Ovary (tissue), 9 donors: ENCODE results near the gene EXOSC5. TPM values are rescaled to one million over a fixed set of nuclear protein-coding genes. Genes with fewer than 3 reads are reported as not detected.

Experiments
- DNase-seq, 5 donors: peaks; one replicate each; pipeline ENCODE4 v3.0.0-alpha.2; 2019 to 2020
- H3K27ac ChIP-seq, 2 donors: fragments of 200-600 bp; one replicate each; pipeline versions ENCODE4 v1.5.1 to v1.8.0; 2019 to 2022
- H3K27me3 ChIP-seq: fragments of 200-600 bp; one replicate; pipeline ENCODE4 v1.8.0; 2022
- H3K36me3 ChIP-seq: fragments of 200-600 bp; sonication (generic); one replicate; pipeline ENCODE4 v1.5.1; 2019
- H3K4me1 ChIP-seq: one replicate; pipeline ENCODE4 v1.8.1; 2013; ENCODE audit warnings: mild to moderate bottlenecking, moderate library complexity; ENCODE audit not compliant: insufficient read depth
- H3K4me3 ChIP-seq: fragments of 200-600 bp; sonication (generic); one replicate; pipeline ENCODE4 v1.5.1; 2017
- H3K9me3 ChIP-seq, 2 donors: fragments of 200-600 bp in 1 of 2; sonication (generic) in 1 of 2; one replicate each; pipeline versions ENCODE4 v1.5.1 to v1.8.1; 2013 to 2019; ENCODE audit warnings: mild to moderate bottlenecking in 1 of 2, moderate library complexity in 1 of 2
- CTCF ChIP-seq, 3 donors: fragments of 450-650 bp in 2 of 3; fragments of 200-600 bp in 1 of 3; IDR thresholded peaks; one replicate each; pipeline versions ENCODE4 v1.5.1 to v1.8.0; 2016 to 2022; ENCODE audit warnings: antibody characterized with exemption in 3 of 3, mild to moderate bottlenecking in 1 of 3
- EP300 ChIP-seq: sonication (generic); formaldehyde crosslinking; IDR thresholded peaks from one replicate; pipeline ENCODE4 v1.6.1; 2017; ENCODE audit warnings: antibody characterized with exemption
- POLR2A ChIP-seq: fragments of 450-650 bp; IDR thresholded peaks from one replicate; pipeline ENCODE4 v1.6.1; 2017; ENCODE audit warnings: antibody characterized with exemption, mild to moderate bottlenecking, moderate library complexity
- WGBS, 3 donors: extraction: QIAGEN DNeasy Blood & Tissue Kit in 1 of 3; methylation state at CpG; one replicate each; pipeline versions ENCODE4 v1.1.5 to v1.1.7; 2013 to 2017; 5-methylcytosine and 5-hydroxymethylcytosine counted together
- intact Hi-C, 4 donors: fragments of 100-400 bp; cut with DNase I; formaldehyde crosslinking; loops; one replicate each; pipeline versions ENCODE4 v1.11.0 to v1.15.1; 2022 to 2023
- polyA plus RNA-seq, 2 donors: library from polyadenylated mRNA; stranded (reverse); fragments of 200-250 nt in 1 of 2; fragments of 350-450 nt in 1 of 2; fragmentation: Illumina TruSeq in 1 of 2; extraction: RNeasy Lipid Tissue Mini Kit (QIAGEN cat#74804) in 1 of 2; gene quantifications; one replicate each; pipeline ENCODE4 v1.2.3, GENCODE V29; 2013 to 2014
- total RNA-seq, 7 donors: library from RNA; depleted of rRNA in 2 of 7; stranded (reverse); fragments of >200 nt in 2 of 7; fragmentation: NEBNext Ultra II Directional in 3 of 7; extraction: Animal tissue kit (Norgen Biotek cat#: 25700) in 3 of 7; gene quantifications; one replicate each; pipeline versions ENCODE4 v1.1.0 to v1.2.4, GENCODE V29; 2016 to 2023
- donor health status: DM: no; HTN: no; CAD: no; lungs with moderate emphysema.
- donor health status: DM: no; HTN: no; CAD: no.
- donor health status: Bipolar disorder and iron deficiency.
- donor health status: DM: yes; HTN: yes; CAD: no.
- donor health status: DM: no; HTN: no; CAD: no.
- donor health status: DM: yes; HTN: yes; CAD: no.

Gene EXOSC5
- total and polyA plus RNA-seq, 9 donors: 1.5 to 25.0 (median 13.8) TPM

GRCh38 chr19:41420101-41420880, 23.1 kb upstream of the EXOSC5 start:
- DNase-seq: no peak
- no peak overlapping the region for H3K4me3 ChIP-seq
- WGBS, 3 donors: 78 to 83% (median 81%) methylated on average over 8 of the region's 8 CpGs
- no peak overlapping the region for H3K27ac ChIP-seq
- no peaks in the 10 kb centered on the region for H3K4me1 ChIP-seq
- intact Hi-C loops: no loop called here
- no peaks in the 10 kb centered on the region for H3K9me3 ChIP-seq
- H3K27me3 ChIP-seq: no peaks in the 10 kb centered on the region
- H3K36me3 ChIP-seq: no peaks in the 10 kb centered on the region
- TF ChIP-seq EP300: no peak

DNA sequence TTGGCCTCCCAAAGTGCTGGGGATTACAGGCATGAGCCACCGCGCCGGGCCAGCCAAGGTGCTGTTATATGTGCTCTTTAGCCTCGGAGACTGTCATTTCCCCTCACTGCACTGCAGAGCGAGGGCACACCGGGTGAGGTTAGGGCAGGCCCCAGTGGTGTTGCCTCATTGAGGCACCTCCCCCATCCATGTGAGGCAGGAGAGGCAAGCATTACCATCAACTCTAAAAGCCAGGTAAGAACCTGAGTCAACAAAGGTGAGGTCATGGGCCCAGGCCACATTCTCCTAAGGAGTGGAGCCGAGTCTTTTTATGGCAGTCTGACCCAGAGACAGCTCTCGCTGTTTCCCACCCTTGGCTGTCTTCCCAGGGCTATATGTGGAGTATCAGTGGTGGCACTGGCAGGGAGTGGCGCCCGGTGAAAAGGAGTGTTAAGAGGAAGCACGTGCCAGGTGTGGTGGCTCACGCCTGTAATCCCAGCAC, 19.1 kb upstream of the EXOSC5 start:
- Histone ChIP-seq H3K36me3 (no peaks in the 10 kb centered on the region), H3K9me3 (no peaks in the 10 kb centered on the region), H3K4me1 (no peaks in the 10 kb centered on the region), H3K27me3 (no peaks in the 10 kb centered on the region), H3K4me3 (no peak overlapping the region), H3K27ac (no peak overlapping the region)
- intact Hi-C loops: no loop called here
- no peak for TF ChIP-seq EP300
- TF ChIP-seq CTCF (IDR thresholded peaks at IDR 0.05): no peak
- TF ChIP-seq POLR2A: no peak
- 91 to 94% (median 92%) methylated on average over 12 of the region's 12 CpGs for WGBS, 3 donors
- DNase-seq: no peak

DNA sequence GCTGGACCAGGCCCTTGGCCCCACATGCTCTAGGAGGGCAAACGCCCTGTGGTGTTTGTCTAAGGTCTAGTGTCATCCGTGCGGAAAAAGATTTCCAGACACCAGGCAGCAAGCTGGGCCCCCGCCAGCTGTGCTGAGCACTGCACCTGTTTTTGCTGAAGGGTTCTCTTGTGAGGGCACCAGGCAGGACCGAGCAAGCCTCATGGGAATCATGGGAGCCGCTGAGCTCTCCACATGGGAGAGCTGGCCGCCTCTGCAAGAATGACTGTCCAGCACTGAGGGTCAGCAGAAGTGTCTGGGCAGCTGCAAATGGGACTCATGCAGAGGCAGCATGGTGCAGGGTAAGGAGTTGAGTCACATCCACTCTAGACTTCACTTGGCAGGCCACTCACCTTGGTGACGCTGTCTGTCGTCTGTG, 18.0 kb upstream of the EXOSC5 start:
- DNase-seq: no peak
- no peaks in the 10 kb centered on the region for H3K9me3 ChIP-seq
- intact Hi-C loops: no loop called here
- no peak overlapping the region for H3K27ac ChIP-seq
- H3K4me3 ChIP-seq: no peak overlapping the region
- no peaks in the 10 kb centered on the region for H3K4me1 ChIP-seq
- H3K27me3 ChIP-seq: no peaks in the 10 kb centered on the region
- H3K36me3 ChIP-seq: no peaks in the 10 kb centered on the region
- no peak for TF ChIP-seq EP300
- no peak for TF ChIP-seq POLR2A
- TF ChIP-seq CTCF (IDR thresholded peaks at IDR 0.05): no peak
- 85 to 88% (median 87%) methylated on average over 9 of the region's 9 CpGs for WGBS, 3 donors

- intact Hi-C loops: no loop called here
- no peak overlapping the region for H3K4me3 ChIP-seq
- no peak for TF ChIP-seq CTCF (IDR thresholded peaks at IDR 0.05)
- no peak for TF ChIP-seq EP300
- TF ChIP-seq POLR2A: no peak
- 81 to 86% (median 84%) methylated on average over 9 of the region's 9 CpGs for WGBS, 3 donors
- H3K9me3 ChIP-seq: no peaks in the 10 kb centered on the region
- no peaks in the 10 kb centered on the region for H3K36me3 ChIP-seq
- no peaks in the 10 kb centered on the region for H3K4me1 ChIP-seq
- no peak for DNase-seq
- no peaks in the 10 kb centered on the region for H3K27me3 ChIP-seq
- H3K27ac ChIP-seq: no peak overlapping the region
Measured at GRCh38 chr19:41414461-41414860, 17.3 kb upstream of the EXOSC5 start.

DNA sequence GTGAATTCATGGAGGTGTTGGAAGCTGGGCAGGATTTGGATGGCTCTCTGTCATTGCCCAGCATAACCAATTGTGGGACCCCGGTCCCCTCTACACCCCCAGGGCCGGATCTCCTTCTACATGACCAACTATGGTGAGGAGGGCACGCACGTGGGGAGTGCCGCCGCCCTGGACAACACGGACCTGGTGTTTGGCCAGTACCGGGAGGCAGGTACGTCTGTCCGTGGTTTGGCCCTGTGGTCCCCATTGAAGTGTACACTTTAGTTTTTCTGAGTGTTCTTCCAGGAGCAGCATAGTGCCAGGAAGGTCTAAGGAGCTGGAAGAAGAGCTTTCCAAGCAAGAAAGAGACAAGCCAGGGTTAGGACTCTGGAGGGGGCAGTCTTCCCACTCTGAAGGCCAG, 16.8 kb upstream of the EXOSC5 start:
- no peaks in the 10 kb centered on the region for H3K36me3 ChIP-seq
- H3K9me3 ChIP-seq: no peaks in the 10 kb centered on the region
- no peak for DNase-seq
- no peaks in the 10 kb centered on the region for H3K4me1 ChIP-seq
- no peak overlapping the region for H3K4me3 ChIP-seq
- WGBS, 3 donors: 83 to 90% (median 88%) methylated on average over 10 of the region's 10 CpGs
- no peak overlapping the region for H3K27ac ChIP-seq
- intact Hi-C loops: no loop called here
- TF ChIP-seq CTCF (IDR thresholded peaks at IDR 0.05): no peak
- TF ChIP-seq EP300: no peak
- no peak for TF ChIP-seq POLR2A
- H3K27me3 ChIP-seq: no peaks in the 10 kb centered on the region
